IMR-90 (cell line): ENCODE data around the gene PPP4C. TPM values are rescaled to one million over a fixed set of nuclear protein-coding genes. Genes with fewer than 3 reads are reported as not detected.

Experiments used
- ATAC-seq: fragments of 200-7000 bp; cut with Tn5 transposase; 2 replicates; pipeline ENCODE4 v1.9.1; 2020; ENCODE audit warnings: low read depth, mild to moderate bottlenecking, moderate library complexity
- BruUV-seq: library from RNA; stranded (reverse); fragments of 400-500 nt; replicated peaks from 2 replicates; lab custom pipeline; 2021; lab: Mats Ljungman, UMichigan
- CTCF ChIA-PET: fragments of 300-600 bp; formaldehyde crosslinking; extraction: SDS; loops from one replicate; lab custom pipeline; 2021; ENCODE audit warnings: antibody characterized with exemption; lab: Yijun Ruan, JAX
- POLR2A ChIA-PET: fragments of 300-600 bp; sonication (Branson Sonifier 250); formaldehyde crosslinking; loops from one replicate; lab custom pipeline; 2022; ENCODE audit warnings: antibody characterized with exemption; ENCODE audit not compliant: unreplicated experiment; lab: Charles Lee
- DNase-seq: peaks from one replicate; pipeline ENCODE4 v3.0.0; 2013
- H2AFZ ChIP-seq: replicated peaks from 2 replicates; pipeline ENCODE3; 2013; ENCODE audit warnings: low read length, mild to moderate bottlenecking; ENCODE audit not compliant: poor library complexity
- H2AK5ac ChIP-seq: 2 replicates; pipeline ENCODE4 v1.6.1; 2013; ENCODE audit warnings: low read depth, low read length, inconsistent platforms
- H2AK9ac ChIP-seq: replicated peaks from 2 replicates; pipeline ENCODE3; 2013; ENCODE audit warnings: mild to moderate bottlenecking, low read depth, low read length, moderate library complexity; ENCODE audit not compliant: poor library complexity
- H2BK120ac ChIP-seq: 2 replicates; pipeline ENCODE4 v1.6.1; 2013; ENCODE audit warnings: low read depth, low read length, inconsistent platforms
- H2BK15ac ChIP-seq: 3 replicates; pipeline ENCODE4 v1.6.1; 2013; ENCODE audit warnings: low read depth, low read length, inconsistent platforms
- H2BK20ac ChIP-seq: 2 replicates; pipeline ENCODE4 v1.6.1; 2013; ENCODE audit warnings: low read depth, mild to moderate bottlenecking, inconsistent platforms, low read length, moderate library complexity
- H2BK5ac ChIP-seq: 2 replicates; pipeline ENCODE4 v1.6.1; 2013; ENCODE audit warnings: mild to moderate bottlenecking, low read depth, low read length, inconsistent platforms; ENCODE audit not compliant: poor library complexity, severe bottlenecking
- H3K14ac ChIP-seq: replicated peaks from 2 replicates; pipeline ENCODE4 v1.6.1; 2013; ENCODE audit warnings: low read depth, low read length, inconsistent platforms
- H3K18ac ChIP-seq: 2 replicates; pipeline ENCODE4 v1.6.1; 2013; ENCODE audit warnings: low read depth, low read length, control low read depth
- H3K23ac ChIP-seq: 2 replicates; pipeline ENCODE4 v1.6.1; 2013; ENCODE audit warnings: low read depth, low read length, inconsistent platforms
- H3K27ac ChIP-seq: 2 replicates; pipeline ENCODE4 v1.5.1; 2013; ENCODE audit warnings: mild to moderate bottlenecking, control low read depth, low read length; ENCODE audit not compliant: insufficient read depth
- H3K27me3 ChIP-seq: 2 replicates; pipeline ENCODE4 v1.6.1; 2013; ENCODE audit warnings: low read length; ENCODE audit not compliant: control insufficient read depth, insufficient read depth
- H3K36me3 ChIP-seq: 2 replicates; pipeline ENCODE4 v1.6.1; 2013; ENCODE audit warnings: low read length, mixed read lengths; ENCODE audit not compliant: control insufficient read depth, insufficient read depth
- H3K4ac ChIP-seq: 2 replicates; pipeline ENCODE4 v1.6.1; 2013; ENCODE audit warnings: low read depth, low read length, inconsistent platforms
- H3K4me1 ChIP-seq: 2 replicates; pipeline ENCODE4 v1.6.1; 2013; ENCODE audit warnings: low read length, mixed read lengths; ENCODE audit not compliant: control insufficient read depth, insufficient read depth
- H3K4me2 ChIP-seq: 2 replicates; pipeline ENCODE4 v1.6.1; 2013; ENCODE audit warnings: low read depth, mild to moderate bottlenecking, control low read depth, low read length, moderate library complexity
- H3K4me3 ChIP-seq: 2 replicates; pipeline ENCODE4 v1.5.1; 2013; ENCODE audit warnings: low read depth, mild to moderate bottlenecking, control low read depth, low read length, moderate library complexity; ENCODE audit not compliant: insufficient read depth
- H3K56ac ChIP-seq: 2 replicates; pipeline ENCODE4 v1.6.1; 2013; ENCODE audit warnings: low read length, inconsistent platforms; ENCODE audit not compliant: insufficient read depth; ENCODE audit errors: extremely low read depth
- H3K79me1 ChIP-seq, 2 experiments: 2 replicates each; pipeline ENCODE4 v1.6.1; 2013; ENCODE audit warnings: low read length in 2 of 2, inconsistent platforms in 1 of 2, low read depth in 1 of 2
- H3K9ac ChIP-seq: 2 replicates; pipeline ENCODE4 v1.6.1; 2013; ENCODE audit warnings: low read depth, low read length, control low read depth
- H3K9me1 ChIP-seq: 2 replicates; pipeline ENCODE4 v1.6.1; 2013; ENCODE audit warnings: low read length, inconsistent platforms; ENCODE audit not compliant: insufficient read depth
- H3K9me3 ChIP-seq: 2 replicates; pipeline ENCODE4 v1.6.1; 2013; ENCODE audit warnings: low read length; ENCODE audit not compliant: control insufficient read depth, insufficient read depth
- H4K20me1 ChIP-seq: 2 replicates; pipeline ENCODE4 v1.6.1; 2013; ENCODE audit warnings: low read length, inconsistent platforms; ENCODE audit not compliant: insufficient read depth
- H4K5ac ChIP-seq: 2 replicates; pipeline ENCODE4 v1.6.1; 2013; ENCODE audit warnings: mild to moderate bottlenecking, low read depth, low read length, control low read depth
- H4K8ac ChIP-seq, 2 experiments: 2 replicates each; pipeline ENCODE4 v1.6.1; 2013; ENCODE audit warnings: low read depth in 2 of 2, low read length in 2 of 2, control low read depth in 1 of 2, inconsistent platforms in 1 of 2
- H4K91ac ChIP-seq: 2 replicates; pipeline ENCODE4 v1.6.1; 2013; ENCODE audit warnings: low read depth, low read length, inconsistent platforms; ENCODE audit not compliant: insufficient read depth
- CHD1 ChIP-seq: IDR thresholded peaks from 2 replicates; pipeline ENCODE4 v1.6.1; 2012; ENCODE audit warnings: low read depth, low read length, improper control_type of control experiment
- FOS ChIP-seq: fragments of 150-350 bp; IDR thresholded peaks from 2 replicates; pipeline ENCODE4 v1.6.1; 2016; ENCODE audit warnings: low read depth, low read length
- MAFK ChIP-seq: IDR thresholded peaks from 2 replicates; pipeline ENCODE4 v1.6.1; 2012; ENCODE audit warnings: low read depth, low read length, improper control_type of control experiment
- MAZ ChIP-seq: IDR thresholded peaks from 2 replicates; pipeline ENCODE4 v1.6.1; 2012; ENCODE audit warnings: low read depth, mild to moderate bottlenecking, low read length, improper control_type of control experiment, moderate library complexity, borderline replicate concordance
- MXI1 ChIP-seq: IDR thresholded peaks from 2 replicates; pipeline ENCODE4 v1.6.1; 2012; ENCODE audit warnings: low read depth, mild to moderate bottlenecking, low read length, moderate library complexity, borderline replicate concordance
- NFE2L2 ChIP-seq: fragments of 150-350 bp; IDR thresholded peaks from 2 replicates; pipeline ENCODE4 v1.6.1; 2016; ENCODE audit warnings: low read depth, mild to moderate bottlenecking, low read length
- POLR2A ChIP-seq: IDR thresholded peaks from 2 replicates; pipeline ENCODE4 v1.6.1; 2012; ENCODE audit warnings: mild to moderate bottlenecking, low read depth, low read length
- RAD21 ChIP-seq: IDR thresholded peaks from 2 replicates; pipeline ENCODE4 v1.6.1; 2012; ENCODE audit warnings: low read length, improper control_type of control experiment
- RCOR1 ChIP-seq: IDR thresholded peaks from 2 replicates; pipeline ENCODE4 v1.6.1; 2012; ENCODE audit warnings: mild to moderate bottlenecking, low read length, improper control_type of control experiment; ENCODE audit not compliant: insufficient replicate concordance
- RFX5 ChIP-seq: IDR thresholded peaks from 2 replicates; pipeline ENCODE4 v1.8.0; 2012; ENCODE audit warnings: low read depth, mild to moderate bottlenecking, low read length, moderate library complexity
- SMC3 ChIP-seq: fragments of 150-350 bp; IDR thresholded peaks from 2 replicates; pipeline ENCODE4 v1.6.1; 2016; ENCODE audit warnings: low read depth, mild to moderate bottlenecking, antibody characterized with exemption, low read length, moderate library complexity
- WGBS, 2 experiments: methylation state at CpG; one replicate each; pipeline versions ENCODE4 v1.1.5 to v1.1.7; 2013; ENCODE audit warnings: missing lambda C conversion rate in 2 of 2; ENCODE audit not compliant: insufficient read length in 1 of 2; ENCODE audit errors: extremely low coverage in 2 of 2; 5-methylcytosine and 5-hydroxymethylcytosine counted together
- dilution Hi-C: fragments of 300-500 bp; cut with HindIII; formaldehyde crosslinking; loops from one replicate; pipeline ENCODE4 v1.14.3; 2018; ENCODE audit warnings: low sequenced_read_pairs; ENCODE audit not compliant: unreplicated experiment
- in situ Hi-C: fragments of 300-500 bp; cut with MboI; formaldehyde crosslinking; loops from 3 replicates; pipeline ENCODE4 v1.14.3; 2019; ENCODE audit warnings: low sequenced_read_pairs, inconsistent platforms, mixed read lengths
- intact Hi-C: fragments of 100-400 bp; cut with micrococcal nuclease; formaldehyde crosslinking; loops from 2 replicates; pipeline ENCODE4 v1.10.0; 2022
- polyA plus RNA-seq, 3 experiments: library from polyadenylated mRNA; depleted of rRNA; stranded (reverse); fragments of >200 nt; gene quantifications; 2 replicates each; pipeline ENCODE4 v1.2.3, GENCODE V29; 2012; ENCODE audit warnings: low replicate concordance in 1 of 3
- total RNA-seq: library from RNA; depleted of rRNA; stranded (reverse); fragments of >200 nt; gene quantifications from 2 replicates; pipeline ENCODE4 v1.2.3, GENCODE V29; 2012
- TF ChIP-seq, protein P1 (sequence below): fragments of 150-350 bp; IDR thresholded peaks from 2 replicates; pipeline ENCODE4 v1.6.1; 2016; ENCODE audit warnings: low read depth, mild to moderate bottlenecking, low read length, moderate library complexity, borderline replicate concordance

Gene PPP4C
- total and polyA plus RNA-seq, 2 of the 4 experiments (the other 2 are of a cell fraction) = 200 to 209 TPM

DNA sequence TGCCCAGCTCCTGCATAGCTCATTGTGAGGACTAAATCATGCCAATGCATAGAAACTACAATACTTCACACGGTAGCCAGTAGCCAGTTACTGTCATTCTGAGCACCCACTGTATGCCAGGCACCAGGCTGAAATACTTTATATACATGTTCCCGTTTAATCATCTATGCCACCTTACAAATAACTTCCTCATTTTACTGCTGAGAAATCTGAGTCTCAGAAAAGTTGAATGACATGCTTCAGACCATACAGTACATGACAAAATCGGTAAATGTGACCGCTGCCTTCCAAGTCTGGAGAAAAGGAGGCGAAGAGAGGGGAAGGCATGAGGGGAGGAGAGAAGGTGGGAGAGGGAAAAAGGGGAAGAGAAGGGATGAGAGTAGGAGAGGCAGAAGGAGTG lies 35.6 kb upstream of the PPP4C start:
- Histone ChIP-seq H3K9ac (no peak overlapping the region), H3K4me3 (no peak overlapping the region), H4K91ac (no peak overlapping the region), H2BK120ac (no peak overlapping the region), H2AK9ac (no peak overlapping the region), H2AFZ (no peak overlapping the region), H2BK5ac (no peak overlapping the region), H3K4me1 (no peaks in the 10 kb centered on the region), H3K79me1 (no peaks in the 10 kb centered on the region), H3K18ac (no peak overlapping the region), H3K27me3 (peaks cover 12% of the 10 kb centered on the region), H3K9me3 (no peaks in the 10 kb centered on the region), H2BK20ac (no peak overlapping the region), H3K36me3 (no peaks in the 10 kb centered on the region), H3K14ac (no peak overlapping the region), H3K27ac (no peak overlapping the region), H3K4me2 (no peak overlapping the region), H2AK5ac (no peak overlapping the region), H3K23ac (no peak overlapping the region), H3K56ac (no peak overlapping the region), H3K9me1 (peaks cover 1% of the 10 kb centered on the region), H4K5ac (no peak overlapping the region), H2BK15ac (no peak overlapping the region), H4K20me1 (no peaks in the 10 kb centered on the region), H4K8ac (no peak overlapping the region), H3K4ac (no peak overlapping the region)
- intact Hi-C loops (no loop called here), in situ Hi-C loops (no loop called here), dilution Hi-C loops (no loop called here)
- no CpG with 5 or more reads among the region's 5 CpGs for WGBS, 2 experiments
- no TSS peak for BruUV-seq
- ATAC-seq (no peak), DNase-seq (no peak)
- POLR2A ChIA-PET = no interaction called here
- CTCF ChIA-PET = interaction anchor here (1.4 kb wide), 1 partner anchor 8 kb away, joined by 6 read pairs; no protein-coding TSS in a partner anchor
- TF ChIP-seq POLR2A (no peak), FOS (no peak), RAD21 (no peak), CHD1 (no peak), MXI1 (no peak), NFE2L2 (no peak), MAFK (no peak), SMC3 (no peak), RCOR1 (no peak), RFX5 (no peak), MAZ (no peak)
- TF ChIP-seq, protein P1, sequence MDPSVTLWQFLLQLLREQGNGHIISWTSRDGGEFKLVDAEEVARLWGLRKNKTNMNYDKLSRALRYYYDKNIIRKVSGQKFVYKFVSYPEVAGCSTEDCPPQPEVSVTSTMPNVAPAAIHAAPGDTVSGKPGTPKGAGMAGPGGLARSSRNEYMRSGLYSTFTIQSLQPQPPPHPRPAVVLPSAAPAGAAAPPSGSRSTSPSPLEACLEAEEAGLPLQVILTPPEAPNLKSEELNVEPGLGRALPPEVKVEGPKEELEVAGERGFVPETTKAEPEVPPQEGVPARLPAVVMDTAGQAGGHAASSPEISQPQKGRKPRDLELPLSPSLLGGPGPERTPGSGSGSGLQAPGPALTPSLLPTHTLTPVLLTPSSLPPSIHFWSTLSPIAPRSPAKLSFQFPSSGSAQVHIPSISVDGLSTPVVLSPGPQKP = no peak
